ENCODE data around the gene LAMA3.

DNA sequence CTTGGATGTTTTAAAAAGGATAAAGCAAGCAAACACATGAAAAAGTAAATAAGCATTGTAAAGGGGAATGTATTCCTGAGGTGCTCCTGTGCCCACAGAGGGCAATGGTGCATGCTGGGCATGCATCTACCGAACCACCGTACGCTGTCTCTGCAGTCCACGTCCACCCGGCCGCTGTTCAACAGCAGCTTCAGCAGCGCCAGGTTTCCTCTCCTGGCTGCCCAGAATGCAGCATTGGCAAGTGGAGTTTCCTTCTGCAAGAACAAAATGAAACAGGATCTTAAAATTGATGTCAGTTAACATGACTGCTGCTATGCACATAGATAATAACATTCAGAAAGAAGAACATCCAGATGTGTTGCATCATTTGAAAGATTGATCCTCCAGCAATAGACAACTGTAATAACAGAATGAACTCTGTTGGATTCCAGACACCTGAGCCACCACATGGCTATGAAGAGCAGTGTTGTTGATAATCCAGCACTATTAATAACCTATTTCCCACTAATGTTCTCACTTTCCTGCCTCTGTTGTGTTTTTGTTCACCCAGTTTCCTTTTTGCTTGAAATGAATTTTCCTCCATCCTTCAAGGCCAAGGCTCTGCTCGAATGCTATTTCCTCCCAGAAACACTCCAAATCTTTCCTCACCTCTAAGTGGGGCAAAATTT is 40.2 kb upstream of the LAMA3 start:
- TF ChIP-seq CTCF (conservative IDR thresholded peaks at IDR 0.05 in 1 of 2, IDR thresholded peaks at IDR 0.05 in 1 of 2; ENCODE audit: extremely low read depth in 1 of 2, insufficient read depth in 1 of 2, low read depth in 1 of 2, low read length in 2 of 2) (no peak), EZH2 (IDR thresholded peaks at IDR 0.05; ENCODE audit: borderline replicate concordance, low read length) (no peak)

All from mammary epithelial cell (primary cell).